K562 (cell line): ENCODE measurements around the gene NACAD. TPM values are rescaled to one million over a fixed set of nuclear protein-coding genes. Genes with fewer than 3 reads are reported as not detected.
A peak's percentile ranks its signal among the peaks of the same experiment; 100 is the strongest.

ENCODE experiments used
- ATAC-seq: fragments of 200-7000 bp; cut with Tn5 transposase; 3 replicates; pipeline ENCODE4 v1.9.1; 2020; ENCODE audit warnings: moderate library complexity
- BruUV-seq: library from RNA; stranded (reverse); fragments of 400-500 nt; replicated peaks from 2 replicates; lab custom pipeline; 2021; lab: Mats Ljungman, UMichigan
- CTCF ChIA-PET: fragments of 300-600 bp; formaldehyde crosslinking; extraction: SDS; loops from one replicate; lab custom pipeline; 2021; ENCODE audit warnings: low intra/inter-chr PET ratio; lab: Yijun Ruan, JAX
- POLR2A ChIA-PET: fragments of 300-600, 350-650 bp; sonication (Branson Sonifier 250); formaldehyde crosslinking; extraction: SDS; loops from one replicate; lab custom pipeline; 2021; ENCODE audit warnings: antibody characterized with exemption, inconsistent platforms; lab: Yijun Ruan, JAX
- DNase-seq, 4 experiments: peaks; one replicate each; pipeline versions ENCODE4 v3.0.0 to v3.0.0-alpha.2; 2011 to 2018; ENCODE audit warnings: low spot score in 3 of 4, mixed read lengths in 3 of 4; ENCODE audit errors: extremely low read depth in 1 of 4
- FAIRE-seq: peaks from 2 replicates; lab custom pipeline; 2011; peaks lifted over from hg19 to GRCh38; lab: Jason Lieb, UNC
- H2AFZ ChIP-seq: 2 replicates; pipeline ENCODE4 v1.6.0; 2011; ENCODE audit warnings: low read depth, low read length, control low read depth, inconsistent platforms
- H3K27ac ChIP-seq: fragments of 200-600 bp; 3 replicates; pipeline ENCODE4 v1.8.0; 2011; ENCODE audit warnings: low read depth, mild to moderate bottlenecking, control low read depth, inconsistent platforms, low read length, moderate library complexity, mixed read lengths; ENCODE audit errors: extremely low read depth
- H3K27me3 ChIP-seq, 2 experiments: fragments of 300-600 bp in 1 of 2; 2 replicates in 1 of 2; 3 replicates in 1 of 2; pipeline versions ENCODE4 v1.6.0 to v1.8.0; 2011; ENCODE audit warnings: inconsistent platforms in 2 of 2, low read length in 2 of 2, mild to moderate bottlenecking in 1 of 2, mixed read lengths in 1 of 2, moderate library complexity in 1 of 2; ENCODE audit not compliant: control insufficient read depth in 2 of 2, insufficient read depth in 2 of 2
- H3K36me3 ChIP-seq: fragments of 300-600 bp; 3 replicates; pipeline ENCODE4 v1.8.0; 2011; ENCODE audit warnings: mild to moderate bottlenecking, low read length, inconsistent platforms; ENCODE audit not compliant: control insufficient read depth, insufficient read depth
- H3K4me1 ChIP-seq, 2 experiments: fragments of 200-600 bp in 1 of 2; replicated peaks in 1 of 2; 2 replicates in 1 of 2; 3 replicates in 1 of 2; pipeline versions ENCODE4 v1.5.1 to v1.8.0; 2011; ENCODE audit warnings: inconsistent platforms in 2 of 2, low read length in 2 of 2, mild to moderate bottlenecking in 1 of 2, mixed read lengths in 1 of 2, moderate library complexity in 1 of 2; ENCODE audit not compliant: control insufficient read depth in 2 of 2, insufficient read depth in 2 of 2
- H3K4me2 ChIP-seq: 2 replicates; pipeline ENCODE4 v1.6.1; 2011; ENCODE audit warnings: low read length, control low read depth, inconsistent platforms, mixed read lengths; ENCODE audit not compliant: insufficient read depth
- H3K4me3 ChIP-seq: fragments of 200-600 bp; sonication (generic), shearing (Covaris generic); 2 replicates; pipeline ENCODE4 v1.5.1; 2016; ENCODE audit warnings: control low read depth, inconsistent platforms
- H3K79me2 ChIP-seq: fragments of 200-600 bp; 3 replicates; pipeline ENCODE4 v1.8.0; 2011; ENCODE audit warnings: low read length, inconsistent platforms; ENCODE audit not compliant: control insufficient read depth, insufficient read depth
- H3K9ac ChIP-seq, 2 experiments: 2 replicates each; pipeline versions ENCODE4 v1.6.0 to v1.6.1; 2011; ENCODE audit warnings: low read depth in 2 of 2, low read length in 2 of 2, control low read depth in 1 of 2, inconsistent platforms in 1 of 2, mild to moderate bottlenecking in 1 of 2, mixed read lengths in 1 of 2; ENCODE audit not compliant: insufficient read depth in 1 of 2
- H3K9me1 ChIP-seq: one replicate; pipeline ENCODE4 v1.6.0; 2011; ENCODE audit warnings: inconsistent platforms, mild to moderate bottlenecking, low read length, moderate library complexity; ENCODE audit not compliant: control insufficient read depth, insufficient read depth
- H3K9me3 ChIP-seq: replicated peaks from 2 replicates; pipeline ENCODE4 v1.5.1; 2011; ENCODE audit warnings: low read depth, low read length, inconsistent platforms; ENCODE audit not compliant: control insufficient read depth, insufficient read depth
- H4K20me1 ChIP-seq: replicated peaks from 2 replicates; pipeline ENCODE4 v1.6.1; 2011; ENCODE audit warnings: low read length, inconsistent platforms, mixed read lengths; ENCODE audit not compliant: control insufficient read depth, insufficient read depth
- FOXA3 ChIP-seq, 2 experiments: fragments of 450-650 bp in 1 of 2; sonication (generic) in 1 of 2; formaldehyde crosslinking; IDR thresholded peaks in 1 of 2; conservative IDR thresholded peaks in 1 of 2; 2 replicates each; pipeline versions ENCODE4 v1.4.0 to v1.8.0; 2020 to 2022; ENCODE audit warnings: mild to moderate bottlenecking in 2 of 2, missing genetic modification reagents in 1 of 2
- KDM2B ChIP-seq: fragments of 250-450 bp; sonication (Bioruptor Pico); IDR thresholded peaks from 2 replicates; pipeline ENCODE4 v1.8.0; 2021; ENCODE audit warnings: mild to moderate bottlenecking, moderate library complexity
- MAFK ChIP-seq: IDR thresholded peaks from 2 replicates; pipeline ENCODE4 v1.6.1; 2011; ENCODE audit warnings: low read length, improper control_type of control experiment
- RB1 ChIP-seq: fragments of 450-650 bp; IDR thresholded peaks from 2 replicates; pipeline ENCODE4 v1.6.1; 2017; ENCODE audit warnings: low read depth, mild to moderate bottlenecking
- SMAD3 ChIP-seq: fragments of 450-650 bp; formaldehyde crosslinking; conservative IDR thresholded peaks from 2 replicates; pipeline ENCODE4 v1.4.0; 2020; ENCODE audit warnings: mild to moderate bottlenecking
- TFE3 ChIP-seq: fragments of 450-650 bp; formaldehyde crosslinking; IDR thresholded peaks from 2 replicates; pipeline ENCODE4 v1.4.0; 2020; ENCODE audit warnings: mild to moderate bottlenecking, mixed read lengths
- U2AF1 ChIP-seq: fragments of 200-400 bp; formaldehyde crosslinking; optimal IDR thresholded peaks from 2 replicates; pipeline ENCODE3; 2017; ENCODE audit warnings: mild to moderate bottlenecking, low read depth, low read length, moderate library complexity
- ZZZ3 ChIP-seq: fragments of 450-650 bp; IDR thresholded peaks from 2 replicates; pipeline ENCODE4 v1.6.1; 2016; ENCODE audit warnings: antibody characterized with exemption, mild to moderate bottlenecking, moderate library complexity
- WGBS: fragments of 100-300 bp; shearing (Covaris generic); methylation state at CpG from one replicate; pipeline ENCODE4 v1.1.6; 2016; ENCODE audit warnings: low coverage, mixed read lengths; ENCODE audit not compliant: insufficient coverage; ENCODE audit errors: missing lambda C conversion rate; 5-methylcytosine and 5-hydroxymethylcytosine counted together
- in situ Hi-C: fragments of 300-500 bp; cut with MboI; formaldehyde crosslinking; loops from 4 replicates; pipeline ENCODE4 v1.15.0; 2018; ENCODE audit warnings: inconsistent platforms, mixed read lengths
- intact Hi-C: fragments of 100-400 bp; cut with micrococcal nuclease; formaldehyde crosslinking; loops from 2 replicates; pipeline ENCODE4 v1.14.2; 2022
- polyA plus RNA-seq, 8 experiments: library from polyadenylated mRNA; depleted of rRNA in 4 of 8; stranded (reverse) in 5 of 8; unstranded in 3 of 8; fragments of >200 nt; fragmentation: Nextera tagmentation in 2 of 8; fragmentation: Illumina TruSeq in 1 of 8; extraction: Ambion mirVana in 2 of 8; extraction: Trizol in 1 of 8; gene quantifications; 2 replicates each; pipeline versions ENCODE4 v1.2.1 to v1.2.3, GENCODE V29; 2011 to 2014; ENCODE audit warnings: inconsistent platforms in 1 of 8, missing spikeins in 1 of 8
- total RNA-seq, 7 experiments: library from RNA; depleted of rRNA in 6 of 7; stranded (reverse); fragments of >200 nt in 6 of 7; fragmentation: Illumina TruSeq in 2 of 7; extraction: Trizol in 2 of 7; gene quantifications; 2 replicates each; pipeline versions ENCODE4 v1.2.1 to v1.2.3, GENCODE V29; 2011 to 2021; ENCODE audit warnings: low replicate concordance in 1 of 7

Gene NACAD
- total and polyA plus RNA-seq, 9 of the 15 experiments (the other 6 are each of a cell fraction or from before 2014, with no cell fraction given) = under 0.01 to 0.03 (median 0.02) TPM; not detected in 5

- Histone ChIP-seq H2AFZ (0 out of 2 replicates have a peak overlapping the region, but pooled peaks have one; percentile 3), H3K79me2 (no peaks in the 10 kb centered on the region), H3K27me3 (no peaks in the 10 kb centered on the region), H3K9ac (peak overlapping the region in 1 of 2 experiments; percentile 79; a peak in 2 of 4 replicates), H3K9me1 (peaks cover 3% of the 10 kb centered on the region), H3K4me3 (no peak overlapping the region), H3K9me3 (no peaks in the 10 kb centered on the region), H4K20me1 (no peaks in the 10 kb centered on the region), H3K4me1 (peaks cover 0 to 29% of the 10 kb centered on the region in 2 experiments; a peak in 3 of 5 replicates), H3K36me3 (no peaks in the 10 kb centered on the region), H3K4me2 (no peak overlapping the region), H3K27ac (no peak overlapping the region)
- ATAC-seq (no peak), FAIRE-seq (no peak), DNase-seq (no peak)
- BruUV-seq = no TSS peak
- 54% methylated on average over 6 of the region's 6 CpGs for WGBS
- in situ Hi-C loops (no loop called here), intact Hi-C loops (no loop called here)
- POLR2A ChIA-PET = interaction anchor here (0.9 to 1.6 kb wide), 3 partner anchors 9 to 14 kb away, joined by 3 to 6 read pairs (median 4); partner anchors contain the start of gene TBRG4
- no peak for TF ChIP-seq MAFK
- no peak for TF ChIP-seq RB1
- TF ChIP-seq ZZZ3 = no peak
- TF ChIP-seq SMAD3 (CRISPR knock-in tag) = no peak
- TF ChIP-seq U2AF1 = no peak
- no peak for TF ChIP-seq KDM2B (CRISPR knock-in tag)
- TF ChIP-seq FOXA3 (CRISPR knock-in tag; conservative IDR thresholded peaks at IDR 0.05 in 1 of 2, IDR thresholded peaks at IDR 0.05 in 1 of 2) = no peak
- TF ChIP-seq TFE3 (CRISPR knock-in tag) = no peak
- CTCF ChIA-PET = no interaction called here
Observed at GRCh38 chr7:45126201-45126600, 37.4 kb upstream of the NACAD start.
